Esophagus muscularis mucosa (tissue), 4 donors: ENCODE results near the gene PCF11. TPM values are rescaled to one million over a fixed set of nuclear protein-coding genes. Genes with fewer than 3 reads are reported as not detected.

ENCODE experiments used
- DNase-seq: peaks from one replicate; pipeline ENCODE4 v3.0.0-alpha.2; 2017; ENCODE audit errors: extremely low spot score
- H3K27ac ChIP-seq, 4 donors: fragments of 200-600 bp; sonication (generic); replicated peaks in 1 of 4; 1 replicate in 3 of 4; 2 replicates in 1 of 4; pipeline ENCODE4 v1.5.1; 2016 to 2019; ENCODE audit warnings: mild to moderate bottlenecking in 1 of 4
- H3K27me3 ChIP-seq, 4 donors: fragments of 200-600 bp; sonication (generic); one replicate each; pipeline versions ENCODE4 v1.5.1 to v1.6.0; 2016 to 2019
- H3K36me3 ChIP-seq, 4 donors: fragments of 200-600 bp; sonication (generic); one replicate each; pipeline ENCODE4 v1.5.1; 2016 to 2019
- H3K4me1 ChIP-seq, 4 donors: fragments of 200-600 bp; sonication (generic); one replicate each; pipeline ENCODE4 v1.5.1; 2016 to 2019
- H3K4me3 ChIP-seq, 4 donors: fragments of 200-600 bp; sonication (generic); 1 replicate in 2 of 4; 2 replicates in 2 of 4; pipeline ENCODE4 v1.5.1; 2016 to 2019; ENCODE audit warnings: mild to moderate bottlenecking in 4 of 4, moderate library complexity in 1 of 4
- H3K9me3 ChIP-seq, 4 donors: fragments of 200-600 bp; sonication (generic); 1 replicate in 3 of 4; 2 replicates in 1 of 4; pipeline ENCODE4 v1.5.1; 2016 to 2019
- EP300 ChIP-seq: sonication (generic); formaldehyde crosslinking; IDR thresholded peaks from one replicate; pipeline ENCODE4 v1.6.1; 2017; ENCODE audit warnings: antibody characterized with exemption
- POLR2A ChIP-seq: fragments of 450-650 bp; IDR thresholded peaks from one replicate; pipeline ENCODE4 v1.6.1; 2017; ENCODE audit warnings: antibody characterized with exemption, moderate library complexity, mild to moderate bottlenecking, low read depth
- POLR2AphosphoS5 ChIP-seq, 2 donors: sonication (generic); formaldehyde crosslinking; IDR thresholded peaks; one replicate each; pipeline ENCODE4 v1.6.1; 2017; ENCODE audit warnings: antibody characterized with exemption in 2 of 2
- WGBS: methylation state at CpG from one replicate; pipeline ENCODE4 v1.1.5; 2018; 5-methylcytosine and 5-hydroxymethylcytosine counted together
- intact Hi-C: fragments of 100-400 bp; cut with DNase I; formaldehyde crosslinking; loops from one replicate; pipeline ENCODE4 v1.15.1; 2023
- total RNA-seq, 4 donors: library from RNA; depleted of rRNA; stranded (reverse); fragments of >200 nt; gene quantifications; one replicate each; pipeline versions ENCODE4 v1.1.0 to v1.2.1, GENCODE V29; 2016
- TF ChIP-seq, protein P1 (sequence below), 3 experiments: fragments of 200-600 bp in 2 of 3; fragments of 450-650 bp in 1 of 3; sonication (generic) in 2 of 3; IDR thresholded peaks; one replicate each; pipeline ENCODE4 v1.5.1; 2017 to 2019; ENCODE audit warnings: antibody characterized with exemption in 3 of 3, mild to moderate bottlenecking in 2 of 3, moderate library complexity in 1 of 3

Gene PCF11
- total RNA-seq, 4 donors from 2014 or later: 32.3 to 58.0 (median 41.9) TPM

DNA sequence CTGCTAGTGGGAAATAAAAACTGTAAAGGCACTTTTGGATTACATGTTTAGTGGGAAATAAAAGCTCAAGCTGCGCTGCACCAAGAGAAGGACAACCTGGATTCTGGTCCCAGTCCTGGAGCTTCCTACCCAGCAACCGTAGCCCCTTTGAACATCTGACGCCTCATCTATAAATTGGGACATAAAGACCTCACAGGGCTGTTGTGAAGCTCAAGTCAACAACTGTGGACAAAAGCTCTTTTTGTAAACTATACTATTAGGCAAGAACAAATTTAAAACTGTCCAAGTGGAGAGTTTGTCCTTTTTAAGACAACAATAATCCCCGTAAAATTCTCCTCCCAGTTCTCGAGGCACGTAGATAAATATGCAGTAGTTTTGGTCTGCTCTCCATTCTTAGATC, 17.6 kb upstream of the PCF11 start:
- WGBS: 88% methylated on average over 6 of the region's 6 CpGs
- no peak for DNase-seq
- no peak overlapping the region for H3K4me3 ChIP-seq
- no peaks in the 10 kb centered on the region for H3K36me3 ChIP-seq
- H3K27me3 ChIP-seq: no peaks in the 10 kb centered on the region
- TF ChIP-seq POLR2AphosphoS5 (IDR thresholded peaks at IDR 0.05): no peak
- TF ChIP-seq, protein P1, sequence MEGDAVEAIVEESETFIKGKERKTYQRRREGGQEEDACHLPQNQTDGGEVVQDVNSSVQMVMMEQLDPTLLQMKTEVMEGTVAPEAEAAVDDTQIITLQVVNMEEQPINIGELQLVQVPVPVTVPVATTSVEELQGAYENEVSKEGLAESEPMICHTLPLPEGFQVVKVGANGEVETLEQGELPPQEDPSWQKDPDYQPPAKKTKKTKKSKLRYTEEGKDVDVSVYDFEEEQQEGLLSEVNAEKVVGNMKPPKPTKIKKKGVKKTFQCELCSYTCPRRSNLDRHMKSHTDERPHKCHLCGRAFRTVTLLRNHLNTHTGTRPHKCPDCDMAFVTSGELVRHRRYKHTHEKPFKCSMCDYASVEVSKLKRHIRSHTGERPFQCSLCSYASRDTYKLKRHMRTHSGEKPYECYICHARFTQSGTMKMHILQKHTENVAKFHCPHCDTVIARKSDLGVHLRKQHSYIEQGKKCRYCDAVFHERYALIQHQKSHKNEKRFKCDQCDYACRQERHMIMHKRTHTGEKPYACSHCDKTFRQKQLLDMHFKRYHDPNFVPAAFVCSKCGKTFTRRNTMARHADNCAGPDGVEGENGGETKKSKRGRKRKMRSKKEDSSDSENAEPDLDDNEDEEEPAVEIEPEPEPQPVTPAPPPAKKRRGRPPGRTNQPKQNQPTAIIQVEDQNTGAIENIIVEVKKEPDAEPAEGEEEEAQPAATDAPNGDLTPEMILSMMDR (IDR thresholded peaks at IDR 0.05): no peak
- TF ChIP-seq POLR2A: no peak
- TF ChIP-seq EP300: no peak
- intact Hi-C loops: no loop called here
- no peaks in the 10 kb centered on the region for H3K4me1 ChIP-seq
- H3K9me3 ChIP-seq: no peaks in the 10 kb centered on the region
- no peak overlapping the region for H3K27ac ChIP-seq

DNA sequence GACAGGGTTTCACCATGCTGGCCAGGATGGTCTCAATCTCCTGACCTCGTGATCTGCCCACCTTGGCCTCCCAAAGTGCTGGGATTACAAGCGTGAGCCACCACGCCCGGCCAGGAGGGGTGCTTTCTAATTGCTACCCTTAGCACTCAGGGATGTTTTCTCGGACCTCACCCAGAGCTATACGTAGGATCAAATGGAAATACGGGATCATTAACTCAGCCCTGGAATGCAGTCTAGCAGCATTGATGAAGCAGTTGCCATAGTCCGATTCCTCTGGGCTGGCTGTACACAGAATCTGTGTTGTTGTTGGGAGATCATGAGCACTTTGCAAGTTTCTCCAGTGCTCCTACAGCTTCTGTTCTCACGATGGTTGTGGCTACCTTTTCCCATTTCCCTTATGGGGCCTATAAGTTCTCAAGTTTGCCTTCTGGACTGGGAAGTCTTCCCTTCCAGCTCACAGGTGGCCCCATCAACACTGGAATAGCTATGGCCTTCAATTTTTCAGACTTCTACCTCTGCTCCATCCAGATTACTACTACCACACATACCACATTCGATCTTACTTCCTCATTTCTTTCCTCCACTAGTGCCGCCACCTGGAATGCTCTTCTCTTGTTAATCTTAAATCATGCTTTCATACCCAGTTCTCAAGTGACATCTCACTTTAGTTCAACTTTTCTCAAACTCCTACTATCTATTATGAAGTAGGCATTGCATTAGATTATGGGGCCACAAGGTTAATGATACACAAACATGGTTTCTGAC, 16.1 kb upstream of the PCF11 start:
- no peak for DNase-seq
- intact Hi-C loops: no loop called here
- WGBS: 91% methylated on average over 11 of the region's 11 CpGs
- H3K4me1 ChIP-seq: no peaks in the 10 kb centered on the region
- no peaks in the 10 kb centered on the region for H3K27me3 ChIP-seq
- no peaks in the 10 kb centered on the region for H3K9me3 ChIP-seq
- TF ChIP-seq, protein P1 (IDR thresholded peaks at IDR 0.05): no peak
- TF ChIP-seq POLR2AphosphoS5 (IDR thresholded peaks at IDR 0.05) (no peak), EP300 (no peak), POLR2A (no peak)
- H3K27ac ChIP-seq: no peak overlapping the region
- H3K36me3 ChIP-seq: no peaks in the 10 kb centered on the region
- no peak overlapping the region for H3K4me3 ChIP-seq

DNA sequence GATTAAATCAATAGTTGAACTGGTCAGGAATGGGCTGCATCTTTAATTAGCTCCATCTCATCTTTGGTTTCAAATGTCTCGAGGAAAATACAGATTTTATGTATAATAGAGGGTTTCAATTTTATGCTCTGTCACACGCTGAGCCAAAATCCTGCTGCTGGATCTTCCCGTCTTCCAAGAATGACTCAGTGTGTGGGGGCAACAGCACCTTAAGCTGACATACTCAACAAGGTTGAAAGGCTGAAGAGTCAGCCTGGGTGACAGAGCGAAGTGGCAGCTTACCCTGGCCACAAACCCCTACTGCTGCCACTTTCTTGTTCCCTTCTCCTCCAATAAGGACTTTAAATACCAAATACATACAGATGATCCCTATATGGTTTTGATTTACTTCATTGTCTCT, 9.0 kb upstream of the PCF11 start:
- H3K9me3 ChIP-seq: no peaks in the 10 kb centered on the region
- no peak overlapping the region for H3K4me3 ChIP-seq
- H3K36me3 ChIP-seq: no peaks in the 10 kb centered on the region
- H3K27ac ChIP-seq: no peak overlapping the region
- intact Hi-C loops: no loop called here
- no peaks in the 10 kb centered on the region for H3K27me3 ChIP-seq
- 79% methylated on average over 4 of the region's 4 CpGs for WGBS
- TF ChIP-seq, protein P1 (IDR thresholded peaks at IDR 0.05): no peak
- TF ChIP-seq POLR2AphosphoS5 (IDR thresholded peaks at IDR 0.05): no peak
- TF ChIP-seq EP300: no peak
- DNase-seq: no peak
- no peaks in the 10 kb centered on the region for H3K4me1 ChIP-seq

DNA sequence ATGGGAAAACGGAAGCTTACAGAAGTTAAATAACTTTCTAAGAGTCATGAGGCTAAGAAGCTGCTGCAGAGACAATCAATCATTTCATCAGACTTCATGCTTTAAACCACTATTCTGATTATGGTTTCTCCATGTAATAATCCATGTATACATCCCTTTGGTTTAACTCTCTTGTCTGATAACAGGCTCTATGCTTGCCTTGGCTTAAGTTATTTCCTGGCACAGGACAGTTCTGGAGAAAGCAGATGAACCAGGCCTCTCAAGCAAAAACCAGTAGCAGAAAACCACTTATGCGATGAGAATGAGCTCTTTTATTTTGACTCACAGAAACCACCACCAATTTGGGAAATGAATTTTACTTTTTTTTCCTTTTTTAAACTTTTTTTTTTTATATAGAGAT, 6.5 kb upstream of the PCF11 start:
- Histone ChIP-seq H3K9me3 (no peaks in the 10 kb centered on the region), H3K27ac (no peak overlapping the region), H3K4me3 (no peak overlapping the region), H3K36me3 (no peaks in the 10 kb centered on the region), H3K27me3 (no peaks in the 10 kb centered on the region), H3K4me1 (peaks cover 0 to 3% (median under 1%) of the 10 kb centered on the region in 4 donors)
- DNase-seq: no peak
- intact Hi-C loops: loop anchor here (10.0 kb wide), 1 partner anchor 156 kb away; no protein-coding TSS in a partner anchor
- TF ChIP-seq POLR2A (no peak), EP300 (no peak), POLR2AphosphoS5 (IDR thresholded peaks at IDR 0.05) (no peak)
- TF ChIP-seq, protein P1 (IDR thresholded peaks at IDR 0.05): no peak
- WGBS: 96% methylated on average over 2 of the region's 2 CpGs
